NCI-H748 (cell line): ENCODE measurements around the gene FBXL3.
A peak's percentile ranks its signal among the peaks of the same experiment; 100 is the strongest.
"Not testable (repeated sequence)": the region's sequence is repeated elsewhere in the genome, so short reads cannot be mapped to it uniquely, and the experiment has no call there.

ENCODE experiments used
- DNase-seq: peaks from one replicate; lab custom pipeline; 2025; ENCODE audit not compliant: unreplicated experiment; lab: John Stamatoyannopoulos, UW

Gene FBXL3

GRCh38 chr13:76991796-76992547 lies 35.0 kb downstream of the FBXL3 start, which contains the start of gene CLN5:
TSS of gene CLN5 (plus strand) at chr13:76992081. CDS start at chr13:76992099, 18 bp downstream.
- peak; percentile 94 for DNase-seq

- peak; percentile 22 for DNase-seq
Measured at GRCh38 chr13:76991432-76991795, 35.5 kb downstream of the FBXL3 start.

- no peak for DNase-seq
Measured at GRCh38 chr13:76983676-76984075, 43.3 kb downstream of the FBXL3 start.

GRCh38 chr13:76982061-76982460 lies 44.9 kb downstream of the FBXL3 start:
- DNase-seq, result no peak

- DNase-seq, result peak; percentile 83
Measured at GRCh38 chr13:76980075-76980718, 46.8 kb downstream of the FBXL3 start.

GRCh38 chr13:76976929-76977328 lies 50.0 kb downstream of the FBXL3 start:
- DNase-seq, result no peak

GRCh38 chr13:76976490-76976889 lies 50.5 kb downstream of the FBXL3 start:
- DNase-seq, result no peak

- no peak for DNase-seq
Measured at GRCh38 chr13:76975863-76976262, 51.1 kb downstream of the FBXL3 start.

GRCh38 chr13:76974618-76974975 lies 52.4 kb downstream of the FBXL3 start:
- no peak for DNase-seq

- DNase-seq, result no peak
Measured at GRCh38 chr13:76973920-76974617, 52.9 kb downstream of the FBXL3 start.

- no peak for DNase-seq
Measured at GRCh38 chr13:76971851-76972829, 54.8 kb downstream of the FBXL3 start.

GRCh38 chr13:76971215-76971614 lies 55.7 kb downstream of the FBXL3 start:
- no peak for DNase-seq

- DNase-seq, result no peak
Measured at GRCh38 chr13:76969488-76970365, 57.2 kb downstream of the FBXL3 start.

GRCh38 chr13:76968041-76968440 lies 58.9 kb downstream of the FBXL3 start:
- no peak for DNase-seq

- no peak for DNase-seq
Measured at GRCh38 chr13:76967031-76967430, 59.9 kb downstream of the FBXL3 start.

GRCh38 chr13:76965759-76966421 lies 61.1 kb downstream of the FBXL3 start:
- DNase-seq, result no peak

- not testable (repeated sequence) for DNase-seq
Measured at GRCh38 chr13:76959734-76960133, 67.2 kb downstream of the FBXL3 start.

GRCh38 chr13:76958841-76959432 lies 68.0 kb downstream of the FBXL3 start:
- DNase-seq, result no peak

GRCh38 chr13:76955661-76956060 lies 71.3 kb downstream of the FBXL3 start:
- no peak for DNase-seq
